Activated CD4-positive, CD25-positive, alpha-beta regulatory T cell treated with anti-CD3 and anti-CD28 coated beads, Interleukin-2, amount 50 U/mL, for 24 hours (primary cell): ENCODE data around the gene GRM4.
"Not testable (repeated sequence)": the region's sequence is repeated elsewhere in the genome, so short reads cannot be mapped to it uniquely, and the experiment has no call there.

ENCODE experiments used
- ATAC-seq, 2 donors: fragments of 150-1000 bp; cut with Tn5 transposase; one replicate each; pipeline ENCODE4 v1.10.0; 2021; ENCODE audit warnings: mild to moderate bottlenecking in 1 of 2, moderate library complexity in 1 of 2

The GRM4 gene

GRCh38 chr6:34020278-34020677 is 125.6 kb downstream of the GRM4 start:
- ATAC-seq, result no peak

GRCh38 chr6:34018961-34019606 is 126.8 kb downstream of the GRM4 start:
- ATAC-seq, result no peak

GRCh38 chr6:34018026-34018425 is 127.9 kb downstream of the GRM4 start:
- no peak for ATAC-seq

GRCh38 chr6:34017106-34017805 is 128.6 kb downstream of the GRM4 start:
- no peak for ATAC-seq

GRCh38 chr6:34016573-34016972 is 129.3 kb downstream of the GRM4 start:
- not testable (repeated sequence) for ATAC-seq

GRCh38 chr6:34015586-34015985 is 130.3 kb downstream of the GRM4 start:
- ATAC-seq, result no peak

GRCh38 chr6:34011264-34011663 is 134.6 kb downstream of the GRM4 start:
- ATAC-seq, result no peak

GRCh38 chr6:34005901-34006531 is 139.9 kb downstream of the GRM4 start:
- ATAC-seq, result no peak

GRCh38 chr6:34004706-34005105 is 141.2 kb downstream of the GRM4 start:
- ATAC-seq, result no peak

- no peak for ATAC-seq
Observed at GRCh38 chr6:34003962-34004361, 141.9 kb downstream of the GRM4 start.

GRCh38 chr6:34001706-34002621 is 143.9 kb downstream of the GRM4 start:
- ATAC-seq, result no peak

- no peak for ATAC-seq
Observed at GRCh38 chr6:34000281-34000680, 145.6 kb downstream of the GRM4 start.

- no peak for ATAC-seq
Observed at GRCh38 chr6:33999567-33999966, 146.3 kb downstream of the GRM4 start.

- no peak for ATAC-seq
Observed at GRCh38 chr6:33998660-33999059, 147.2 kb downstream of the GRM4 start.

- no peak for ATAC-seq
Observed at GRCh38 chr6:33997265-33997664, 148.6 kb downstream of the GRM4 start.

GRCh38 chr6:33996120-33996475 is 149.8 kb downstream of the GRM4 start:
- no peak for ATAC-seq

- no peak for ATAC-seq
Observed at GRCh38 chr6:33995309-33996119, 150.4 kb downstream of the GRM4 start.

GRCh38 chr6:33994472-33995308 is 151.2 kb downstream of the GRM4 start:
- ATAC-seq, result no peak

GRCh38 chr6:33993653-33994471 is 152.0 kb downstream of the GRM4 start:
- ATAC-seq, result no peak

- no peak for ATAC-seq
Observed at GRCh38 chr6:33993091-33993490, 152.8 kb downstream of the GRM4 start.
